PC-3 (cell line): ENCODE measurements around the gene HAPLN3. TPM values are rescaled to one million over a fixed set of nuclear protein-coding genes. Genes with fewer than 3 reads are reported as not detected.

ENCODE experiments used
- ATAC-seq: fragments of 200-7000 bp; cut with Tn5 transposase; 2 replicates; pipeline ENCODE4 v1.9.1; 2020; ENCODE audit warnings: mild to moderate bottlenecking, moderate library complexity
- BruUV-seq: library from RNA; stranded (reverse); fragments of 400-500 nt; replicated peaks from 2 replicates; lab custom pipeline; 2021; lab: Mats Ljungman, UMichigan
- CTCF ChIA-PET: fragments of 300-600 bp; sonication (Branson Sonifier 250); formaldehyde crosslinking; loops from one replicate; lab custom pipeline; 2022; ENCODE audit warnings: antibody characterized with exemption; lab: Charles Lee
- POLR2A ChIA-PET: fragments of 300-600 bp; sonication (Branson Sonifier 250); formaldehyde crosslinking; loops from one replicate; lab custom pipeline; 2022; ENCODE audit warnings: antibody characterized with exemption; ENCODE audit not compliant: unreplicated experiment; lab: Charles Lee
- DNase-seq: peaks from one replicate; pipeline ENCODE4 v3.0.0-alpha.2; 2015
- H2AFZ ChIP-seq: fragments of 300-600 bp; sonication (generic); 2 replicates; pipeline ENCODE4 v1.6.0; 2016; ENCODE audit warnings: antibody characterized with exemption, low read length
- H3F3A ChIP-seq: fragments of 300-600 bp; sonication (generic); one replicate; pipeline ENCODE4 v1.6.0; 2017; ENCODE audit warnings: antibody characterized with exemption, low read length, control low read depth, mild to moderate bottlenecking; ENCODE audit not compliant: unreplicated experiment
- H3K27ac ChIP-seq: fragments of 300-600 bp; sonication (generic); 2 replicates; pipeline ENCODE4 v1.5.1; 2016; ENCODE audit warnings: mild to moderate bottlenecking, low read length
- H3K27me3 ChIP-seq: fragments of 300-600 bp; sonication (generic); 2 replicates; pipeline ENCODE4 v1.6.1; 2016; ENCODE audit warnings: low read length, mixed read lengths
- H3K36me3 ChIP-seq: fragments of 300-600 bp; sonication (generic); 2 replicates; pipeline ENCODE4 v1.6.1; 2016; ENCODE audit warnings: low read depth, mixed run types, low read length, mixed read lengths
- H3K4me1 ChIP-seq: fragments of 300-600 bp; sonication (generic); 2 replicates; pipeline ENCODE4 v1.5.1; 2016; ENCODE audit warnings: low read length; ENCODE audit not compliant: insufficient read depth
- H3K4me2 ChIP-seq: fragments of 300-600 bp; sonication (generic); 2 replicates; pipeline ENCODE4 v1.6.0; 2016; ENCODE audit warnings: low read length
- H3K4me3 ChIP-seq: fragments of 300-600 bp; sonication (generic); 2 replicates; pipeline ENCODE4 v1.5.1; 2016; ENCODE audit warnings: mild to moderate bottlenecking, low read length, mixed read lengths
- H3K79me2 ChIP-seq: fragments of 300-600 bp; sonication (generic); 2 replicates; pipeline ENCODE4 v1.6.1; 2017; ENCODE audit warnings: low read length, mixed read lengths
- H3K9ac ChIP-seq: fragments of 300-600 bp; sonication (generic); 2 replicates; pipeline ENCODE4 v1.6.0; 2016; ENCODE audit warnings: mild to moderate bottlenecking, low read length
- H3K9me2 ChIP-seq: fragments of 300-600 bp; sonication (generic); replicated peaks from 2 replicates; pipeline ENCODE4 v1.6.1; 2016; ENCODE audit warnings: mixed run types, low read length, mixed read lengths
- H3K9me3 ChIP-seq: fragments of 300-600 bp; sonication (generic); 2 replicates; pipeline ENCODE4 v1.6.1; 2016; ENCODE audit warnings: low read length, mixed read lengths
- H4K20me1 ChIP-seq: fragments of 300-600 bp; sonication (generic); 2 replicates; pipeline ENCODE4 v1.6.1; 2016; ENCODE audit warnings: low read length, mixed read lengths
- CTCF ChIP-seq: fragments of 300-600 bp; sonication (generic); conservative IDR thresholded peaks from 2 replicates; pipeline ENCODE4 v1.5.1; 2017; ENCODE audit warnings: antibody characterized with exemption, low read depth, mild to moderate bottlenecking, low read length
- EZH2 ChIP-seq: fragments of 300-600 bp; sonication (generic); IDR thresholded peaks from one replicate; pipeline ENCODE4 v1.6.1; 2017; ENCODE audit warnings: antibody characterized with exemption, mild to moderate bottlenecking, low read length; ENCODE audit not compliant: unreplicated experiment
- EZH2phosphoT487 ChIP-seq: fragments of 300-600 bp; sonication (generic); IDR thresholded peaks from 2 replicates; pipeline ENCODE4 v1.6.1; 2018; ENCODE audit warnings: mild to moderate bottlenecking, antibody characterized with exemption, low read length, borderline replicate concordance
- intact Hi-C: fragments of 100-400 bp; cut with micrococcal nuclease; formaldehyde crosslinking; loops from 2 replicates; pipeline ENCODE4 v1.9.0; 2023
- total RNA-seq: library from RNA; depleted of rRNA; stranded (reverse); fragments of >200 nt; gene quantifications from 2 replicates; pipeline ENCODE4 v1.2.3, GENCODE V29; 2014

Gene HAPLN3
- total RNA-seq, 1 experiment from 2014 or later, result 1.1 TPM

DNA sequence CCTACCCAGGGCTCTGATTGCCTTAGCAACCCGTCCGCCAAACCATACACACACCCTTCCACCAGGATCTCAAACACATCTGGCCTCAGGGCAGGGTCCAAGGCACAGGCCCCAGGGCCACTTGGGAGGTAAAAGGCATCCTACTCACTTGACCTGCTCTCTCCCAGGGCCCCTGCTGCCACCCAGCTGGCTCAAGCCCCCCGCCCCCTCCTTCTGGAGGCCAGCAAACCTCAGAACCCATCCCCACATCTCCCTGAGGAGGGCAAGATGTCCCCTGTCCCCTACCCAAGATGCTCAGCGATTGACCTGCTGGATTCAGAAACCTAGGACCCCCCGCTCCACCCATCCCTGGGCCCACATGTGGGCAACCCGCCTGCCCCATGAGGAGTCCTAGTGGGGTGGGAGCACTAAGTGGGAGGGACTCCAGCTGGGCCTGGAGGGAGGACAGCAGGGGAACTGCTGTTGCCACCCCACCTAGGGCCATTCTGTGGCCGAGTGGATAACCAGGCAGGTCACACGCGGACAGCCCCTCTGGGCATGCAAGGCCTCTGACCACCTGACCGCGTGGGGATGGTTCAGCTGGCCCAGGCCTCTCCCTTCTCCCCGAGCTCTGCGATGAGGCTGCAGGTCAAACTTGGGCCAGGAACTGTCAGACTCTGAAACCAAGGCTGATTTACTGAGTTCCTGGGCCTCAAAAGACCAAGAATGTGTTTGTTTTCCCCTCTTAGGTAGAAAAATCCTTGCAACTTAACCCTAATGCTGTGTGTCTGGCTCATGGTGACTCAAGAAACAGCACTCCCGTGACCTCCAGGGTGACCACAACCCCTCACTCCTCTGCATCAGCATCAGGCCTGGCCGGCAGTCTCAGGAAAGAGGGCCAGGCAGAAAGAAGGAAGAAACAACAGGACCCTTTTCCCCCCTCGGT, 13.6 kb upstream of the HAPLN3 start:
- Histone ChIP-seq H3K79me2 (no peaks in the 10 kb centered on the region), H2AFZ (no peak overlapping the region), H3K27ac (no peak overlapping the region), H3K36me3 (no peaks in the 10 kb centered on the region; the same call in 1 of the 2 replicates), H3K4me3 (no peak overlapping the region), H3K9me2 (no peaks in the 10 kb centered on the region), H4K20me1 (no peaks in the 10 kb centered on the region), H3K27me3 (no peaks in the 10 kb centered on the region), H3K9ac (no peak overlapping the region), H3K4me1 (peaks cover 27% of the 10 kb centered on the region), H3K9me3 (no peaks in the 10 kb centered on the region), H3K4me2 (no peak overlapping the region), H3F3A (no peaks in the 10 kb centered on the region)
- TF ChIP-seq CTCF (no peak), EZH2 (no peak), EZH2phosphoT487 (no peak)
- POLR2A ChIA-PET, result no interaction called here
- no TSS peak for BruUV-seq
- no peak for ATAC-seq
- intact Hi-C loops, result loop anchor here (10.0 kb wide), 1 partner anchor 266 kb away; no protein-coding TSS in a partner anchor
- DNase-seq, result no peak
- CTCF ChIA-PET, result no interaction called here

GRCh38 chr15:88908123-88908522, 12.8 kb upstream of the HAPLN3 start:
- Histone ChIP-seq H4K20me1 (no peaks in the 10 kb centered on the region), H3K27ac (no peak overlapping the region), H3K79me2 (no peaks in the 10 kb centered on the region), H3K36me3 (no peaks in the 10 kb centered on the region; the same call in 1 of the 2 replicates), H2AFZ (no peak overlapping the region), H3K4me1 (peaks cover 27% of the 10 kb centered on the region), H3K9ac (no peak overlapping the region), H3K9me2 (no peaks in the 10 kb centered on the region), H3K9me3 (no peaks in the 10 kb centered on the region), H3K27me3 (no peaks in the 10 kb centered on the region), H3K4me2 (no peak overlapping the region), H3F3A (no peaks in the 10 kb centered on the region), H3K4me3 (no peak overlapping the region)
- POLR2A ChIA-PET, result no interaction called here
- no peak for DNase-seq
- no TSS peak for BruUV-seq
- CTCF ChIA-PET, result no interaction called here
- intact Hi-C loops, result loop anchor here (10.0 kb wide), 1 partner anchor 267 kb away; no protein-coding TSS in a partner anchor
- no peak for ATAC-seq
- no peak for TF ChIP-seq EZH2
- TF ChIP-seq EZH2phosphoT487, result no peak
- TF ChIP-seq CTCF, result no peak

- no peaks in the 10 kb centered on the region for H3K79me2 ChIP-seq
- DNase-seq (no peak), ATAC-seq (no peak)
- ChIA-PET POLR2A (no interaction called here), CTCF (no interaction called here)
- H3K27ac ChIP-seq, result no peak overlapping the region
- no peaks in the 10 kb centered on the region for H3F3A ChIP-seq
- H3K36me3 ChIP-seq, result no peaks in the 10 kb centered on the region; the same call in 1 of the 2 replicates
- no peak overlapping the region for H3K4me3 ChIP-seq
- H3K27me3 ChIP-seq, result no peaks in the 10 kb centered on the region
- peaks cover 19% of the 10 kb centered on the region for H3K4me1 ChIP-seq
- TF ChIP-seq EZH2 (no peak), CTCF (no peak), EZH2phosphoT487 (no peak)
- no peak overlapping the region for H2AFZ ChIP-seq
- H3K4me2 ChIP-seq, result no peak overlapping the region
- H3K9me2 ChIP-seq, result no peaks in the 10 kb centered on the region
- intact Hi-C loops, result loop anchor here (10.0 kb wide), 1 partner anchor 268 kb away; no protein-coding TSS in a partner anchor
- no peaks in the 10 kb centered on the region for H3K9me3 ChIP-seq
- H3K9ac ChIP-seq, result no peak overlapping the region
- no TSS peak for BruUV-seq
- H4K20me1 ChIP-seq, result no peaks in the 10 kb centered on the region
Measured at GRCh38 chr15:88907111-88907510, 11.8 kb upstream of the HAPLN3 start.
